GM06990 (cell line): Measurements from ENCODE around the gene APOC3.

Experiments used
- DNase-seq: peaks from one replicate; pipeline ENCODE4 v3.0.0-alpha.2; 2011; ENCODE audit not compliant: insufficient read length; ENCODE audit errors: extremely low read depth
- H3K27me3 ChIP-seq: replicated peaks from 2 replicates; pipeline ENCODE4 v1.6.0; 2011; ENCODE audit warnings: low read length; ENCODE audit not compliant: control insufficient read depth, insufficient read depth
- H3K36me3 ChIP-seq: 2 replicates; pipeline ENCODE4 v1.5.1; 2011; ENCODE audit warnings: low read length; ENCODE audit not compliant: control insufficient read depth, insufficient read depth
- H3K4me3 ChIP-seq: replicated peaks from 2 replicates; pipeline ENCODE4 v1.5.1; 2011; ENCODE audit warnings: low read depth, mild to moderate bottlenecking, control low read depth, low read length
- CTCF ChIP-seq: IDR thresholded peaks from 2 replicates; pipeline ENCODE4 v1.5.1; 2011; ENCODE audit warnings: low read length, control low read depth, mild to moderate bottlenecking, inconsistent platforms; ENCODE audit not compliant: insufficient read depth, poor library complexity, severe bottlenecking

APOC3 gene

DNA sequence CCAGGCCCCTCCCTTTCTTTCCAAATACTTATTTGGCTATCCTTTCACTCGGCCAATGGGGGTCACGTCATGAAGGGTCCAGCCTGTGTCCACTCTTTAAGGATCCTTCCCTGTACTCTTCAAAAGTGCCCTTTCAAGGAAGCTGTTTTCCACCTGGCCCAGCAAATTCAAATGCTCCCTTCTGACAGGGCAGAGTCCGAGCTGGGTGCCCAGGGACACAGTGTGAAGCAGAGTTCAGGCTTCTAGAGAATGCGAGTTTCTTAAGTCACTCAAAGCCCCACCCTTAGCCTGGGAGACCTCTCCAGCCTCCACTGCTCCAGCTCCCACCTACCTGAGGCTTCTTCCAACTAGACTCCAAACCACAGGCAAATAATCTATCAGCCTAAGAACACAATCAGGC, 13.2 kb downstream of the APOC3 start:
- Histone ChIP-seq H3K36me3 (peaks cover 25% of the 10 kb centered on the region), H3K4me3 (no peak overlapping the region), H3K27me3 (no peaks in the 10 kb centered on the region)
- no peak for TF ChIP-seq CTCF
- DNase-seq, result no peak

DNA sequence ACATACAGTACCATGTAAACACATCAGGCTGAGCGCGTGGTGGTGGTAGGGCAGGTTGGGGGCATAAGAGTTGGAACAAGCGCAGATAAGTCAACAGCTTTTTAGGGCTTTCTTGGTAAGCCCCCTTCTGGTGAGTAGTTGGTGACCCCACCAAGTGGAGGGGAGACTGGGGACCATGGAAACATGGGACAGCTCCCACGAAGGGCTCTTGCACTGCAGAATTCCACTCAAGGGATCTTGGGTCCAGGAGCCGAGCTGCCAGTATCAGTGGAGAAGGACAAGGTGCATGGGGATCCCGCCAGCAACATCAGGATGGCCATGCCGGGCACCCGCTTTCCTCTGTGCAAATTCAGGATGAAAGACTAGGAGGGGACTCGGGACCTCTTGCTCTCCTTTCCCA, 14.0 kb downstream of the APOC3 start:
- H3K36me3 ChIP-seq, result peaks cover 28% of the 10 kb centered on the region
- TF ChIP-seq CTCF, result no peak
- H3K4me3 ChIP-seq, result no peak overlapping the region
- H3K27me3 ChIP-seq, result no peaks in the 10 kb centered on the region
- no peak for DNase-seq

DNA sequence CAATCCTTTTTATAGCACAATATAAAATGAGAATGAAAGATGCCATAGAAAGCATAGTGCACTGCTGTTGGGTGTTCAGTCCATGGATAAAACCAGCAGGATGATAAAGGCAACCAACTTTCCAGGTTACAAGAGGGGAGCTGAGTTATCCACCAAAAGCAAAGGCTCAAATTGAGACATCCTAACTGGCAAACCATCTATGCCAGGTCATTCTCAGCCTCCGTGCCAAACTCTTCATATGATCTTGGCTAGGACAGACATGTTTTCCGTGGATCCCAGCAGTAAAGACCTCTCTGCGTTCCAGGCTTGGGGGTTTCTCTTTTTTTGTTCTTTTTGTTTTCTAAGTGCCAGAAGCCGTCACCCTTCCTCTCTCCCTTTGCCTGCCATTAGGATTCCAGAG, 15.0 kb downstream of the APOC3 start:
- Histone ChIP-seq H3K36me3 (peaks cover 31% of the 10 kb centered on the region), H3K27me3 (no peaks in the 10 kb centered on the region), H3K4me3 (no peak overlapping the region)
- TF ChIP-seq CTCF, result no peak
- no peak for DNase-seq

- no peaks in the 10 kb centered on the region for H3K27me3 ChIP-seq
- no peak overlapping the region for H3K4me3 ChIP-seq
- no peak for DNase-seq
- no peak for TF ChIP-seq CTCF
- peaks cover 31% of the 10 kb centered on the region for H3K36me3 ChIP-seq
Measured at GRCh38 chr11:116847612-116848011, 17.9 kb downstream of the APOC3 start.

DNA sequence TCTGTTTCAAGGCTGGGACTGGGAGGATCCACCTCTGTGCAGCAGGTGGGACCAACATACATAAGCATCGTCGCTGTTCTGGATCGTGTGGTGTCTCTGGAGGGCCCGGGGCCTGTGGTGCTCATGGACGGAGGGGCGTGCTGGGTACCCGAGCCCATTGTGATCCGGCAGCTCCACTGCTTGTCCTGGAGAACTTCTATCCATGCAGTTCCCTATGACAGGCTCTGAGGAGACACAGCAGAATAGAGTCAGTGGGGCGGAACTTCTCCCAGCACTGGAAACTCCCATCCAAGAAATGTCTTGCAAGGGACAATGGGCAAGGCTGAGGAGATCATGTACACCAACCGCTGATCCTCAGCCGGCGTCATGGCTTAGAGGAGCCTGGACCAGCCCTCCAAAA, 19.4 kb downstream of the APOC3 start:
- Histone ChIP-seq H3K36me3 (peaks cover 25% of the 10 kb centered on the region), H3K4me3 (no peak overlapping the region), H3K27me3 (no peaks in the 10 kb centered on the region)
- TF ChIP-seq CTCF, result no peak
- DNase-seq, result no peak

GRCh38 chr11:116849486-116849885, 19.8 kb downstream of the APOC3 start:
- TF ChIP-seq CTCF, result no peak
- H3K36me3 ChIP-seq, result peaks cover 25% of the 10 kb centered on the region

More at GRCh38 chr11:116849486-116849885, 19.8 kb downstream of the APOC3 start:
- DNase-seq, result no peak
- H3K4me3 ChIP-seq, result no peak overlapping the region
- H3K27me3 ChIP-seq, result no peaks in the 10 kb centered on the region
